Endometrium (tissue), 2 donors: Measurements from ENCODE around the gene MYO10.
"Not testable (repeated sequence)": the region's sequence is repeated elsewhere in the genome, so short reads cannot be mapped to it uniquely, and the experiment has no call there.

Experiments
- FAIRE-seq: peaks from 2 replicates; lab custom pipeline; 2012; peaks lifted over from hg19 to GRCh38; lab: Jason Lieb, UNC
- donor health status: control.
- donor health status: control.

The MYO10 gene

GRCh38 chr5:16668631-16669030 is 267.5 kb downstream of the MYO10 start:
- no peak for FAIRE-seq

- no peak for FAIRE-seq
Measured at GRCh38 chr5:16668194-16668593, 267.9 kb downstream of the MYO10 start.

- FAIRE-seq: no peak
Measured at GRCh38 chr5:16666883-16667398, 269.1 kb downstream of the MYO10 start.

GRCh38 chr5:16666130-16666882 is 269.8 kb downstream of the MYO10 start:
- FAIRE-seq: no peak

- no peak for FAIRE-seq
Measured at GRCh38 chr5:16665601-16666000, 270.5 kb downstream of the MYO10 start.

- FAIRE-seq: no peak
Measured at GRCh38 chr5:16664368-16664767, 271.7 kb downstream of the MYO10 start.

GRCh38 chr5:16663840-16664239 is 272.2 kb downstream of the MYO10 start:
- no peak for FAIRE-seq

- no peak for FAIRE-seq
Measured at GRCh38 chr5:16661713-16662112, 274.4 kb downstream of the MYO10 start.

- FAIRE-seq: no peak
Measured at GRCh38 chr5:16660982-16661381, 275.1 kb downstream of the MYO10 start.

- no peak for FAIRE-seq
Measured at GRCh38 chr5:16659536-16659935, 276.6 kb downstream of the MYO10 start.

- no peak for FAIRE-seq
Measured at GRCh38 chr5:16656561-16657191, 279.4 kb downstream of the MYO10 start.

GRCh38 chr5:16654647-16655334 is 281.3 kb downstream of the MYO10 start:
- FAIRE-seq: no peak

- FAIRE-seq: not testable (repeated sequence)
Measured at GRCh38 chr5:16648739-16649138, 287.3 kb downstream of the MYO10 start.

- no peak for FAIRE-seq
Measured at GRCh38 chr5:16644301-16644889, 291.7 kb downstream of the MYO10 start.

GRCh38 chr5:16642867-16643266 is 293.2 kb downstream of the MYO10 start:
- FAIRE-seq: no peak

GRCh38 chr5:16639206-16639605 is 296.9 kb downstream of the MYO10 start:
- FAIRE-seq: no peak

- no peak for FAIRE-seq
Measured at GRCh38 chr5:16628376-16628775, 307.7 kb downstream of the MYO10 start.

GRCh38 chr5:16626696-16627264 is 309.3 kb downstream of the MYO10 start:
- FAIRE-seq: no peak

- FAIRE-seq: no peak
Measured at GRCh38 chr5:16625096-16625495, 311.0 kb downstream of the MYO10 start.

GRCh38 chr5:16619136-16619535 is 317.0 kb downstream of the MYO10 start:
- no peak for FAIRE-seq

- no peak for FAIRE-seq
Measured at GRCh38 chr5:16618138-16618897, 317.8 kb downstream of the MYO10 start.
